Vagina (tissue), 2 donors: ENCODE measurements around the gene NRARP.

Source experiments
- CTCF ChIP-seq, 3 experiments: fragments of 450-650 bp in 2 of 3; fragments of 200-600 bp in 1 of 3; sonication (generic) in 1 of 3; IDR thresholded peaks; one replicate each; pipeline ENCODE4 v1.5.1; 2017 to 2019; ENCODE audit warnings: antibody characterized with exemption in 3 of 3, mild to moderate bottlenecking in 2 of 3, moderate library complexity in 2 of 3
- POLR2A ChIP-seq, 2 donors: fragments of 450-650 bp; IDR thresholded peaks; one replicate each; pipeline ENCODE4 v1.6.1; 2017; ENCODE audit warnings: antibody characterized with exemption in 2 of 2, mild to moderate bottlenecking in 2 of 2, moderate library complexity in 2 of 2

GRCh38 chr9:137272241-137273094 lies 29.6 kb downstream of the NRARP start:
- TF ChIP-seq POLR2A (IDR thresholded peaks at IDR 0.05): no peak
- TF ChIP-seq CTCF (IDR thresholded peaks at IDR 0.05): no peak
